GM12892 (cell line): ENCODE results near the gene PEAK3.
A peak's percentile ranks its signal among the peaks of the same experiment; 100 is the strongest.

Experiments
- POLR2A ChIP-seq: IDR thresholded peaks from 2 replicates; pipeline ENCODE4 v1.6.1; 2011; ENCODE audit warnings: low read depth, low read length, control low read depth
- POLR2AphosphoS5 ChIP-seq: IDR thresholded peaks from 2 replicates; pipeline ENCODE4 v1.6.1; 2011; ENCODE audit warnings: low read depth, low read length, control low read depth
- TAF1 ChIP-seq: IDR thresholded peaks from 2 replicates; pipeline ENCODE4 v1.6.1; 2011; ENCODE audit warnings: low read depth, mild to moderate bottlenecking, control low read depth, low read length, borderline replicate concordance

DNA sequence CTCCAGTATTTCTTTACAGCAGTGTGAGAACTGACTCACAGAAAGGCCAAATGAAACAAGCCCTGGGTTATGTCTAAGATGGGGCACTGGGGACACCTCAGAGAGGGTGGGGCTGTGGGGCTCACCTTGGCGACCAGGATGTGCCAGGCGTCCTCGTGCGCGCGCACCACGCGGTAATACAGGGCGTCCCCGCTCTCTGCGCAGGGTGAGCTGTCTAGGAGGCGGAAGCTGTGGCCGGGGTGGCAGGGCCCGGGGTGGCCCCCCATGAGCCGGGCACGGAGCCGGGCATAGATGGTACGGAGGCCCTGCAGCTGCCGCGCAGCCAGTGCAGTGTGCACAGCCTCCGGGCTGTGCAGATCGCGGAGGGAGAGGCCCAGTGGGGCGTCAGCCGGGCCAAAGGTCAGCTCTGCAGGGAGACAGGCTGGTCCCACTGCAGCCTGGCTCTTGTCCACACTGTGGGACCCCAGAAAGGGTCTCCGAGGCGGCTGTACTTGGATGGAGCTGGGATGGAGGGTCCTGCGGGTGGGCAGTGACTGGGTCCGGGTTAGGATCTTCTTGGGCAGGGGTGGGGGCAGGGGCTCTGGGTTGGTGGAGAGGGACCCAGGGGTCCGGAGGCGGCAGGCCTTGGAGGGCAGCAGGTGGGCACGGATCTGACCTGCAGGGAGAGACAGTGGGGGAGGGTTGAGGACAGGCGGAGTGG lies 3.4 kb downstream of the PEAK3 start:
- no peak for TF ChIP-seq TAF1
- peak; percentile 44; the same call in 1 of the 2 replicates for TF ChIP-seq POLR2AphosphoS5
- TF ChIP-seq POLR2A: peak; percentile 55
